SK-N-SH (cell line): Measurements from ENCODE around the gene ATR. TPM values are rescaled to one million over a fixed set of nuclear protein-coding genes. Genes with fewer than 3 reads are reported as not detected.

Experiments
- CTCF ChIA-PET: fragments of 300-600, 350-600 bp; formaldehyde crosslinking; extraction: SDS; loops from one replicate; lab custom pipeline; 2021; lab: Yijun Ruan, JAX
- POLR2A ChIA-PET: fragments of 350-600 bp; sonication (Branson Sonifier 250); formaldehyde crosslinking; extraction: SDS; loops from one replicate; lab custom pipeline; 2020; ENCODE audit warnings: antibody characterized with exemption, inconsistent platforms; lab: Yijun Ruan, JAX
- DNase-seq: peaks from one replicate; pipeline ENCODE4 v3.0.0; 2012
- H2AFZ ChIP-seq: fragments of 200-600 bp; sonication (generic); 2 replicates; pipeline ENCODE4 v1.8.1; 2016; ENCODE audit warnings: antibody characterized with exemption, mild to moderate bottlenecking, low read depth
- H3F3A ChIP-seq: fragments of 200-600 bp; sonication (generic); replicated peaks from 2 replicates; pipeline ENCODE3; 2016; ENCODE audit warnings: antibody characterized with exemption, mild to moderate bottlenecking; ENCODE audit not compliant: insufficient read depth
- H3K27ac ChIP-seq, 2 experiments: fragments of 200-500 bp in 1 of 2; fragments of 200-600 bp in 1 of 2; sonication (Bioruptor generic) in 1 of 2; sonication (generic), shearing (Covaris generic) in 1 of 2; 2 replicates each; pipeline versions ENCODE4 v1.5.1 to v1.6.1; 2014 to 2016; ENCODE audit warnings: low read depth in 2 of 2, inconsistent platforms in 1 of 2, low read length in 1 of 2, mild to moderate bottlenecking in 1 of 2, mixed read lengths in 1 of 2
- H3K27me3 ChIP-seq: fragments of 200-600 bp; sonication (generic), shearing (Covaris generic); 2 replicates; pipeline ENCODE4 v1.6.1; 2016; ENCODE audit warnings: mixed run types; ENCODE audit not compliant: insufficient read depth
- H3K36me3 ChIP-seq, 2 experiments: fragments of 200-500 bp in 1 of 2; fragments of 200-600 bp in 1 of 2; sonication (Bioruptor generic) in 1 of 2; sonication (generic) in 1 of 2; replicated peaks in 1 of 2; 2 replicates each; pipeline versions ENCODE3 to v1.5.1; 2014 to 2016; ENCODE audit warnings: low read length in 1 of 2, mild to moderate bottlenecking in 1 of 2; ENCODE audit not compliant: insufficient read depth in 2 of 2, control insufficient read depth in 1 of 2
- H3K4me1 ChIP-seq, 2 experiments: fragments of 200-500 bp in 1 of 2; fragments of 200-600 bp in 1 of 2; sonication (Bioruptor generic) in 1 of 2; sonication (generic), shearing (Covaris generic) in 1 of 2; 2 replicates each; pipeline versions ENCODE4 v1.5.1 to v1.6.1; 2014 to 2016; ENCODE audit warnings: low read depth in 1 of 2, low read length in 1 of 2, mixed run types in 1 of 2; ENCODE audit not compliant: insufficient read depth in 2 of 2, control insufficient read depth in 1 of 2
- H3K4me2 ChIP-seq: fragments of 200-600 bp; sonication (generic), shearing (Covaris generic); 2 replicates; pipeline ENCODE4 v1.6.1; 2017; ENCODE audit warnings: mixed run types
- H3K4me3 ChIP-seq, 2 experiments: fragments of 200-500 bp in 1 of 2; fragments of 200-600 bp in 1 of 2; sonication (Bioruptor generic) in 1 of 2; sonication (generic), shearing (Covaris generic) in 1 of 2; 2 replicates each; pipeline versions ENCODE4 v1.5.1 to v1.8.1; 2014 to 2016; ENCODE audit warnings: low read depth in 2 of 2, inconsistent platforms in 1 of 2, low read length in 1 of 2, mild to moderate bottlenecking in 1 of 2, mixed read lengths in 1 of 2, moderate library complexity in 1 of 2
- H3K79me2 ChIP-seq: fragments of 200-600 bp; sonication (generic); 2 replicates; pipeline ENCODE4 v1.8.1; 2017; ENCODE audit warnings: mild to moderate bottlenecking; ENCODE audit not compliant: insufficient read depth
- H3K9ac ChIP-seq: fragments of 200-600 bp; sonication (generic); 2 replicates; pipeline ENCODE4 v1.6.1; 2017; ENCODE audit warnings: mixed run types
- H3K9me2 ChIP-seq: fragments of 200-600 bp; sonication (generic); 2 replicates; pipeline ENCODE4 v1.6.1; 2017; ENCODE audit warnings: mixed run types
- H3K9me3 ChIP-seq: fragments of 200-600 bp; sonication (generic); 2 replicates; pipeline ENCODE4 v1.6.1; 2017; ENCODE audit warnings: mixed run types, mild to moderate bottlenecking, moderate library complexity
- H4K20me1 ChIP-seq: fragments of 200-600 bp; sonication (generic); 2 replicates; pipeline ENCODE4 v1.6.1; 2017; ENCODE audit warnings: mild to moderate bottlenecking, mixed run types; ENCODE audit not compliant: insufficient read depth
- CHD2 ChIP-seq: fragments of 150-350 bp; IDR thresholded peaks from 2 replicates; pipeline ENCODE4 v1.6.1; 2018; ENCODE audit warnings: low read length; ENCODE audit not compliant: partially characterized antibody
- EP300 ChIP-seq, 2 experiments: IDR thresholded peaks; 2 replicates each; pipeline versions ENCODE4 v1.4.0 to v1.6.1; 2012; ENCODE audit warnings: borderline replicate concordance in 1 of 2, low read depth in 1 of 2, low read length in 1 of 2
- EZH2phosphoT487 ChIP-seq: fragments of 200-600 bp; sonication (generic); IDR thresholded peaks from 2 replicates; pipeline ENCODE4 v1.6.1; 2017; ENCODE audit warnings: low read depth, mixed run types, mild to moderate bottlenecking, antibody characterized with exemption, moderate library complexity, borderline replicate concordance
- JUND ChIP-seq: IDR thresholded peaks from 2 replicates; pipeline ENCODE4 v1.4.0; 2012
- MAX ChIP-seq: IDR thresholded peaks from 2 replicates; pipeline ENCODE4 v1.4.0; 2012; ENCODE audit warnings: low read depth
- MEF2A ChIP-seq: IDR thresholded peaks from 2 replicates; pipeline ENCODE4 v1.4.0; 2012; ENCODE audit warnings: low read depth, borderline replicate concordance
- PBX3 ChIP-seq: IDR thresholded peaks from 2 replicates; pipeline ENCODE4; 2012
- POLR2AphosphoS5 ChIP-seq: IDR thresholded peaks from 2 replicates; pipeline ENCODE4 v1.6.1; 2012; ENCODE audit warnings: low read depth, low read length
- REST ChIP-seq: IDR thresholded peaks from 2 replicates; pipeline ENCODE4 v1.6.1; 2012; ENCODE audit warnings: mild to moderate bottlenecking, low read depth, low read length, moderate library complexity
- RFX5 ChIP-seq: IDR thresholded peaks from 2 replicates; pipeline ENCODE4 v1.6.1; 2012; ENCODE audit warnings: mild to moderate bottlenecking, improper control_type of control experiment, low read length
- SMC3 ChIP-seq: IDR thresholded peaks from 2 replicates; pipeline ENCODE4 v1.6.1; 2012; ENCODE audit warnings: low read depth, low read length, improper control_type of control experiment
- TEAD4 ChIP-seq: IDR thresholded peaks from 2 replicates; pipeline ENCODE4 v1.4.0; 2012; ENCODE audit warnings: mild to moderate bottlenecking, borderline replicate concordance; ENCODE audit not compliant: insufficient read depth
- USF2 ChIP-seq: fragments of 150-350 bp; IDR thresholded peaks from 2 replicates; pipeline ENCODE4 v1.6.1; 2017; ENCODE audit warnings: antibody characterized with exemption, low read length, low read depth, borderline replicate concordance
- WGBS: methylation state at CpG from one replicate; pipeline ENCODE4 v1.1.6; 2017; ENCODE audit warnings: low lambda C conversion rate; 5-methylcytosine and 5-hydroxymethylcytosine counted together
- polyA plus RNA-seq, 3 experiments: library from polyadenylated mRNA; depleted of rRNA; stranded (reverse); fragments of >200 nt; gene quantifications; 2 replicates each; pipeline ENCODE4 v1.2.3, GENCODE V29; 2012

Gene ATR
- polyA plus RNA-seq, 1 of the 3 experiments (the other 2 are of a cell fraction), result 7.3 TPM

- TF ChIP-seq USF2 (no peak), CHD2 (no peak), POLR2AphosphoS5 (no peak), JUND (no peak), MEF2A (no peak), SMC3 (no peak), TEAD4 (no peak), EP300 (IDR thresholded peaks at IDR 0.05; ENCODE audit: borderline replicate concordance in 1 of 2, low read depth in 1 of 2, low read length in 1 of 2) (no peak), MAX (no peak), RFX5 (no peak), EZH2phosphoT487 (no peak)
- TF ChIP-seq, all 33 proteins: peak for 0
Observed at GRCh38 chr3:142497729-142498128, 80.8 kb downstream of the ATR start (continued).

- POLR2A ChIA-PET, result no interaction called here
- peaks cover 65 to 69% of the 10 kb centered on the region in 2 experiments for H3K36me3 ChIP-seq
- no peaks in the 10 kb centered on the region for H3F3A ChIP-seq
- no peak for TF ChIP-seq PBX3
- no peak for TF ChIP-seq REST
- peaks cover 0 to 4% of the 10 kb centered on the region in 2 experiments; a peak in 3 of 4 replicates for H3K4me1 ChIP-seq
- H3K9me3 ChIP-seq, result no peaks in the 10 kb centered on the region
- H3K27ac ChIP-seq, result no peak overlapping the region
- CTCF ChIA-PET, result no interaction called here
- no peak overlapping the region for H3K4me3 ChIP-seq
- H3K27me3 ChIP-seq, result no peaks in the 10 kb centered on the region
- no peak for DNase-seq
- H2AFZ ChIP-seq, result no peak overlapping the region
- 100% methylated on average over 3 of the region's 3 CpGs for WGBS
- no peak overlapping the region for H3K4me2 ChIP-seq
- no peaks in the 10 kb centered on the region for H3K9me2 ChIP-seq
- H4K20me1 ChIP-seq, result no peaks in the 10 kb centered on the region
- H3K79me2 ChIP-seq, result peaks cover 4% of the 10 kb centered on the region; the same call in 1 of the 2 replicates
- no peak overlapping the region for H3K9ac ChIP-seq
Observed at GRCh38 chr3:142495103-142495502, 83.4 kb downstream of the ATR start.
